GM19468 (cell line): ENCODE measurements around the gene STMN3.

ENCODE experiments used
- ATAC-seq: cut with Tn5 transposase; IDR thresholded peaks from one replicate; pipeline ENCODE4 v1.9.1; 2021; ENCODE audit warnings: mild to moderate bottlenecking, moderate library complexity, moderate number of reproducible peaks; ENCODE audit not compliant: unreplicated experiment; ENCODE audit errors: extremely low read depth

STMN3 gene

DNA sequence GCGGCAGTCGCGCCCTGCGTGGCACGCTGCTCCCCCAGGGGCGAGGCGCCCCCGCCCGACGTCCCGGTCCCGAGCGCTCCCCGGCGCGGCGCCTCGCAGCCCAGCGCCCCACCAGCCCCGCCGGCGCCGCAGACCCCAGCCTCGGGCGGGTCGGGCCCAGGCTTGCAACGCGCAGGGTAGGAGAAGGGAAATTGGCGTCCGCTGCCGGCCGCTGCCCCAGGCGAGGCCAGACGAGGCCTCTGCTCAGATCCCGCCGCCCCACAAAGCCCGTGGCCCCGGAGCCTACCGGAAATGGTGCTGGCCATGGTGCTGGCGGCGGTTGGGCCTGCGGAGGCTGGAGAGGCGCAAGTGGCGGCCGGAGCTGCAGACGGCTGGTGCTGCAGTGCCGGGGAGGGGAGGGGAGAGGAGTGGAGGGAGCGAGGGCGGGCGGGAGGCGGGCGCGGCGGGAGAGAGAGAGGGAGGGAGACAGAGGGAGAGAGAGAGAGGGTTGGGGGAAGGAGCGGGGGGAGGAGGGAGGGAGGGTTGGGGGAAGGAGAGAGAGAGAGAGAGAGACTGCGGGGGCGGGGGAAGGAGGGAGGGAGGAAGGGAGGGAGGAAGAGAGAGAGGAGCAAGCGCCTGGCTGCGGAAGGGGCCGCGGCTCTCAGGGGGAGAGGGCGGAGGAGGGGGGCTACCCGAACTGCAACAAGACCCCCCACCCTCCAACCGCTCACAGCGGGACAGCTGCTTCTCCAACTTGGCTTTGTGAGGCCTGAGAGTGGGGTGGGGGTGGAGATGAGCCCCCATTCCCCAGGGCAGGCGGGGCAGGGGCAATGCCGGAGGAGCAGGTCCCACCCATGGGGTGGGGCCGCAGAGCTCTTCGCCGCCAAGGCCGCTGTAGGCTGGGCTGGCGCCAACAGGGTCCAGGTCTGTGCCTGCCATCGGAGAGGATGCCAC lies at the start of gene STMN3:
TSS of gene STMN3 (minus strand) at position 384 of the 933 bp plus-strand sequence. CDS start at position 305, 79 bp downstream.
- no peak for ATAC-seq

DNA sequence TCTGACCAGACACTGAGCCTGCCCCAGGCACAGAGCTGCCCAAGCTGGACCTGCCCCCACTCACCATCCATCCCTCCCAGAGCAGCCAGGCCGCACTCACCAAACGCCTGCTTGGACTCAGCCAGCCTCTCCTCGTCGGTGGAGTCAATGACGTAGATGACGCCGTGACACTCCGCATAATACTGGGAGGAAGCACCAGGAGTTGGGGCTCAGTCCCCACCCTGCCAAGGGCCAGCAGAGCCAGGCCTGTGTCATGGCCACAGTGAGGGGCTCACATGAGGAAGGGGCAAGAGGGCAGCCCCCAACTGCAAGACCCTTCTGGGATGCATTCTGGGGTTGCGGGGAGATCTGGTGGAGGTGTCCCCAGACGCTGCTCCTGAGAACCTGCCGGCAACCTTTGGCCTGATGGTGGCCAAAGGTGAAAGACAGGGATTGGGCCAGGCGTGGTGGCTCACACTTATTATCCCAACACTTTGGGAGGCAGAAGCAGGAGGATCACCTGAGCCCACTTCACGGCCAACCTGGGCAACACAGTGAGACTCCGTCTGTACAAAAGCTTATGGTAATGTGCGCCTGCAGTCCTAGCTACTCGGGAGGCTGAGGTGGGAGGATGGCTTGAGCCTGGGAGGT lies 48.9 kb upstream of the STMN3 start:
- ATAC-seq = no peak

GRCh38 chr20:63701329-63702035 lies 48.3 kb upstream of the STMN3 start:
- ATAC-seq = no peak

DNA sequence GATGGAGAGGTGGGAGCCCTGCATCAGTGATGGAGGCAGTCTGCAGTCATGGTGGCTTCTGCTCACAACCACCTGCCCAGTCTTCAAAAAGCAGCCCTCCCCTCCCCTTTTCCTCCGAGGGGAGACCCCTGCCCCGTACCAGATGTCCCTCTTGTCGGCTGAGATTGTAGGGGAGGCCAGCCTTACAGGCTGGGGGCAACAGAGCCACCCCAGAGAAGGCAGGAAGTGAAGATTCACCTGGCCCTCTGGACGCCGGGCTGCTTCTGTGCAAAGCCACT lies 47.8 kb upstream of the STMN3 start:
- ATAC-seq = no peak

DNA sequence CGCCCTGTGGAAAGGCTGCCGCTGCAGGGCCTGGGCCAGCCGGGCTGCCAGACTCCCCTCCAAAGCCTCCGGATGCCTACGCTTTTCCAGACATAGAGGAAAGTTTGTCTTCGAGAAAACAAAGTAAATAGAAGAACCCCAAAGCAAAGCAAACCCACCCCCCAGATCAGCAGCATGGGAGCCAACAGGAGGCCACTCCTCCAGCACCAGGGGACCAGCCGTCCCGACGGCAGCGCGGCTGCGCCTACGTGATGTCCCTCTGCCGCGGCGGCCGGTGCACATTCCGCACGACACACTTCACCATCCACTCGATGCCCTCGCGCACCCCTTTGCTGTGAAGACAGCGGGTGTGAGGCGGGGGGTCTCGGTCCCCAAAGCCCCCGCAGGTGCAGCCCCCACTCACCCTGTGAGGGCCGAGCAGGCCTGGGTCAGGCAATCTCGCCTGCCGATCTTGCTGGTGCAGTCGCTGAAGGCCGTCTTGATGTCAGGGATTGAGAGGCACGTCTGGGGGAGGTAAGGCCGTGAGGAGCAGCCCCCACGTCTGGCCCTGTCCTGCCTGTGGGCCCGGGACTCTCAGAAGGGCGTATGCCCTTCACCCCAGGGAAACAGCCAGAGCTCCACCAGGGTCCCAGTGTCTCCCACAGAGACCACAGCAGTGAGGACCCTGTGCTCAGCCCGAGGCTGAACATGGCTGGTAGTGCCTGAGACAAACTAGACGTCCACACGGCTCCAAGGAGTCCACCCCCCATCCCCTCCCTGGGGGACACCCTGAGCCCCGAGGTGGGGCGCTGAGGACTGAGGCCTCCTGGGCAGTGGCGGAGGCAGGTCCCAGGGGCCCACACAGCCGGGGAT lies 47.2 kb upstream of the STMN3 start:
- ATAC-seq = no peak

- ATAC-seq = no peak
Measured at GRCh38 chr20:63699466-63700198, 46.4 kb upstream of the STMN3 start.

DNA sequence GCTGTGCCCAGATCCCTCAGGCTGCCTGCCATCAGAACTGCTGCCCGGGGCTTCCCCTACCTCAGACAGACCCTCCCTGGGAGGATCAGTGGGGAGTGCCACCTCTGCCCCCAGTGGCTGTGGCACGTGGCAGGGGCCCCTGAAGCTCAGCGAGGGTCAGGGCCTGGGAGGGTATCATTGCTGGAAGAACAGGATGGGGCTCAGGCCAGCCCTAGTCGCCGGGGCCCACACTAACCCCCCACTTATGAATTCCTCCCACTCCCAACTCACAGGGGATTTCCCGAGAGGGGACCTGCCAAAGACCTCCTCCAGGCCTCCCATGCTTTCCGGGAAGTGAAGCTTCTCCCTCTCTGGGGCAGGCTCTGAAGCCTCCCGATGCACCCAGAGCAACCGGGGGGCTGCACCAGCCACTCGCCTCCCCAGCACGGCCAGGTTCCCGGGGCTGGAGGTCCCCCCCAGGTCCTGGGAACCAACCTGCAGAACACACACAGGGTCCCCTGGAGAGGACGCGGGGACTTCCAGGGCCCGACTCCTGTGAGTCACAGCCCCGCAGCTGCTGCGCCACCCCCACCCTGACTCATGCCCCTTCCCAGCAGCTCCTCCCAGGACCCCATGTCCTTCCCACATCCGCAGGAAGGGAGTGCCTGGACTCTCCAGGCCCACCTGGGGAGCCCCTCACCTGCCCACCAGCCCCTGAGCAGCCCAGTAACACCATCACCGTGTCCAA lies 45.7 kb upstream of the STMN3 start:
- ATAC-seq = no peak

GRCh38 chr20:63697868-63698545 lies 44.8 kb upstream of the STMN3 start:
- no peak for ATAC-seq

GRCh38 chr20:63697357-63697867 lies 44.2 kb upstream of the STMN3 start:
- no peak for ATAC-seq

DNA sequence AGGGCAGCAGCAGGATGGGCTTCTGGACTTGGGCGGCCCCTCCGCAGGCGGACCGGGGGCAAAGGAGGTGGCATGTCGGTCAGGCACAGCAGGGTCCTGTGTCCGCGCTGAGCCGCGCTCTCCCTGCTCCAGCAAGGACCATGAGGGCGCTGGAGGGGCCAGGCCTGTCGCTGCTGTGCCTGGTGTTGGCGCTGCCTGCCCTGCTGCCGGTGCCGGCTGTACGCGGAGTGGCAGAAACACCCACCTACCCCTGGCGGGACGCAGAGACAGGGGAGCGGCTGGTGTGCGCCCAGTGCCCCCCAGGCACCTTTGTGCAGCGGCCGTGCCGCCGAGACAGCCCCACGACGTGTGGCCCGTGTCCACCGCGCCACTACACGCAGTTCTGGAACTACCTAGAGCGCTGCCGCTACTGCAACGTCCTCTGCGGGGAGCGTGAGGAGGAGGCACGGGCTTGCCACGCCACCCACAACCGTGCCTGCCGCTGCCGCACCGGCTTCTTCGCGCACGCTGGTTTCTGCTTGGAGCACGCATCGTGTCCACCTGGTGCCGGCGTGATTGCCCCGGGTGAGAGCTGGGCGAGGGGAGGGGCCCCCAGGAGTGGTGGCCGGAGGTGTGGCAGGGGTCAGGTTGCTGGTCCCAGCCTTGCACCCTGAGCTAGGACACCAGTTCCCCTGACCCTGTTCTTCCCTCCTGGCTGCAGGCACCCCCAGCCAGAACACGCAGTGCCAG lies 43.6 kb upstream of the STMN3 start, which contains the start of gene TNFRSF6B:
TSS of gene TNFRSF6B (plus strand) at position 25 of the 729 bp plus-strand sequence. CDS start at position 141, 116 bp downstream.
- ATAC-seq = no peak

DNA sequence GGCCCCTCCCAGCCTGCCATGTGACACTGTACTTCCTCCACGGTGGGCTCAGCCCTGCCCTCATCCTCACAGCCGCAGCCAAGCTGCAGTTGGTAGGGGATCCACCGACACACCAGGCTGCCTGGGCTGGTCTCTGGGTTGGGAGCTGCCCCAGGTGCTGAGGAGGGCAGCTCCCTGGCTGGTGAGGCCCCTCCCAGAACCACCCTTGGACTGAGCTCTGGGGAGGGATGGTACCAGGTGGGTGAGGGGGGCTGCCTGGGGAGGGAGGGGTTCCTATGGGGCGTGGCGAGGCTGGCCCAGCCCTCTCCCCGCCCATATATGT lies 43.0 kb upstream of the STMN3 start:
- no peak for ATAC-seq

DNA sequence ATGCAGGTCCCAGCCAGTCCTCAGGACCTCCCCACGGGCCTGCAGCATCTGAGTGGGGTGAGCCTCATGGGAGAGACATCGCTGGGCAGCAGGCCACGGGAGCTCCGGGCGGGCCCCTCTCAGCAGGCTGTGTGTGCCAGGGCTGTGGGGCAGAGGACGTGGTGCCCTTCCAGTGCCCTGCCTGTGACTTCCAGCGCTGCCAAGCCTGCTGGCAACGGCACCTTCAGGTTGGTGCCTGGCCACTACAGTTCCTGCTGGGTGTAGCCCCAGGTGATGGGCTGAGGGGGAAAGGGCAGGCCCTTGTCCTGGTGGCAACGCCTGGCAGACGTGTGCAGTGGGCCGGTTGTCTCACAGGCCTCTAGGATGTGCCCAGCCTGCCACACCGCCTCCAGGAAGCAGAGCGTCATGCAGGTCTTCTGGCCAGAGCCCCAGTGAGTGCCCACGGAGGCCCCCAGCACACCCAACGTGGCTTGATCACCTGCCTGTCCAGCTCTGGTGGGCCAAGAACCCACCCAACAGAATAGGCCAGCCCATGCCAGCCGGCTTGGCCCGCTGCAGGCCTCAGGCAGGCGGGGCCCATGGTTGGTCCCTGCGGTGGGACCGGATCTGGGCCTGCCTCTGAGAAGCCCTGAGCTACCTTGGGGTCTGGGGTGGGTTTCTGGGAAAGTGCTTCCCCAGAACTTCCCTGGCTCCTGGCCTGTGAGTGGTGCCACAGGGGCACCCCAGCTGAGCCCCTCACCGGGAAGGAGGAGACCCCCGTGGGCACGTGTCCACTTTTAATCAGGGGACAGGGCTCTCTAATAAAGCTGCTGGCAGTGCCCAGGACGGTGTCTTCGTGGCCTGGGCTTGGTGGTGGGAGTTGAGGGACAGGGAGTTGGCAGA lies 42.4 kb upstream of the STMN3 start:
- no peak for ATAC-seq

DNA sequence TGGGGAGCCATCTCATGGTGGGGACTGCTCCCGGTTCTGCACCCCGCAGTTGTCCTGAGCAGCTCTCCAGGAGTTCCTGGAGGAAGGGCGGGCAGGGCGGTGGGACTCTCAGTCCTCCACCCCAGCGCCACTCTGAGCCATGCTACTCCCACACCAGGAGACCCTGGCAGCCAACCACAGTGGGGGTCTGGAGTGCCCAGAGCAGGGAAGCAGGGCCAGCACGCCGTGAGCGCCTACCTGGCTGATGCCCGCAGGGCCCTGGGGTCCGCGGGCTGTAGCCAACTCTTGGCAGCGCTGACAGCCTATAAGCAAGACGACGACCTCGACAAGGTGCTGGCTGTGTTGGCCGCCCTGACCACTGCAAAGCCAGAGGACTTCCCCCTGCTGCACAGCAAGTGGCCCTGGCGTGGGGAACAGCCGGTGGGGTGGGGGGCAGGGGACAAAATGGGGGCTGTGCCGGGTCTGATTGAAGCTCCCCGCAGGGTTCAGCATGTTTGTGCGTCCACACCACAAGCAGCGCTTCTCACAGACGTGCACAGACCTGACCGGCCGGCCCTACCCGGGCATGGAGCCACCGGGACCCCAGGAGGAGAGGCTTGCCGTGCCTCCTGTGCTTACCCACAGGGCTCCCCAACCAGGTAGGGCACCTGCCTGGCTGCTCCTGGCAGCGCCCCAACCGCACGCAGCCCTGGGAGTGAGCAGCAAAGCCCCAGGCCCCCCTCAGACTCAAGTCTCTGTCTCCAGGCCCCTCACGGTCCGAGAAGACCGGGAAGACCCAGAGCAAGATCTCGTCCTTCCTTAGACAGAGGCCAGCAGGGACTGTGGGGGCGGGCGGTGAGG lies 41.6 kb upstream of the STMN3 start:
- no peak for ATAC-seq

GRCh38 chr20:63693733-63694583 lies 40.7 kb upstream of the STMN3 start:
- ATAC-seq = no peak
